HG02884 (cell line): Measurements from ENCODE around the gene TRIM64.
"Not testable (repeated sequence)": the region's sequence is repeated elsewhere in the genome, so short reads cannot be mapped to it uniquely, and the experiment has no call there.

ENCODE experiments used
- ATAC-seq: cut with Tn5 transposase; IDR thresholded peaks from one replicate; pipeline ENCODE4 v1.9.1; 2021; ENCODE audit warnings: mild to moderate bottlenecking, moderate library complexity; ENCODE audit not compliant: unreplicated experiment

Gene TRIM64, protein sequence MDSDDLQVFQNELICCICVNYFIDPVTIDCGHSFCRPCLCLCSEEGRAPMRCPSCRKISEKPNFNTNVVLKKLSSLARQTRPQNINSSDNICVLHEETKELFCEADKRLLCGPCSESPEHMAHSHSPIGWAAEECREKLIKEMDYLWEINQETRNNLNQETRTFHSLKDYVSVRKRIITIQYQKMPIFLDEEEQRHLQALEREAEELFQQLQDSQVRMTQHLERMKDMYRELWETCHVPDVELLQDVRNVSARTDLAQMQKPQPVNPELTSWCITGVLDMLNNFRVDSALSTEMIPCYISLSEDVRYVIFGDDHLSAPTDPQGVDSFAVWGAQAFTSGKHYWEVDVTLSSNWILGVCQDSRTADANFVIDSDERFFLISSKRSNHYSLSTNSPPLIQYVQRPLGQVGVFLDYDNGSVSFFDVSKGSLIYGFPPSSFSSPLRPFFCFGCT

DNA sequence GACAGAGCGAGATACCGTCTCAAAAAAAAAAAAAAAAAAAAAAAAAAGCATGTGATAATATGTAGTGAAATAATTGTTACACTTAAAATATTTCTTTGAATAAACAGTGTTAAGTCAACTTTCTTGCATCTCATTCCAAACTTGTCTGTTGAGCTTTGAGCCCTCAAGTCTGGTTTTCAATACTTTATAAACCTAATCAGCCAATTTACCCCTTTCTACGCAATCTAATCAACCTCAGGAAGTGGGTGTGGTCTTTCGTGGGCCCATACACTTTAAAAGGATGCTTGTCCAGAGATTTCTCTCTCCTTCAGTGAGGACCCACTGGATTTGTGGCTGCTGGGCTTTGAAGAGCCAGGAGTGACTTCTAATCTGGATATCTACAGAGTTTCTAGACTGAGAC, at the start of gene TRIM64:
TRIM64 (plus strand) TSS at position 301 of the 400 bp plus-strand sequence. CDS start 2,467 bp downstream, outside the sequence.
- ATAC-seq = not testable (repeated sequence)

DNA sequence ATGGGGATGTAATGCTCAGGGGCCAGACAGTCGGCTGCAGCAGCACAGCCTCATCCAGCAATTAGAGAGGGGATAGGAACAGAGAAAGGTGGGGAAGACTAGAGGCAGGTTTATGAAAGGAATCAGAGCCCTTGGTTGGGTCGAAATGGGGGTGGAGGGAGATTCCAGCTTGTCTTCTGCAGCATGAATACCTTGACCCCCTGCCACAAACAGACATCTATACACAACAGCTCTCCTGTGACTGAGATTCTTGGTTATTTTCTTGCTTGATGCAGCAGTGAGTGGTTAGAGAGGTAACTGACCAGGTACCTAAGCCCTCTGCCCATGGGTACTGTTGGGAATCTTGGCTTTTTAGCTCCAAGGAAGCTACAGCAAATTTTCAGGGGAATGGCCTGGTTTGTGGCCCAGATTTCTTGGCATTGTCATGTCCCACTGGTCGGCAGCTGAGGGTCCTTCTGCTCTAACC, 43.6 kb upstream of the TRIM64 start, which contains the start of gene TRIM49D1:
TRIM49D1 (minus strand) TSS at position 51 of the 466 bp plus-strand sequence. CDS start 4,535 bp downstream, outside the sequence.
- no peak for ATAC-seq

DNA sequence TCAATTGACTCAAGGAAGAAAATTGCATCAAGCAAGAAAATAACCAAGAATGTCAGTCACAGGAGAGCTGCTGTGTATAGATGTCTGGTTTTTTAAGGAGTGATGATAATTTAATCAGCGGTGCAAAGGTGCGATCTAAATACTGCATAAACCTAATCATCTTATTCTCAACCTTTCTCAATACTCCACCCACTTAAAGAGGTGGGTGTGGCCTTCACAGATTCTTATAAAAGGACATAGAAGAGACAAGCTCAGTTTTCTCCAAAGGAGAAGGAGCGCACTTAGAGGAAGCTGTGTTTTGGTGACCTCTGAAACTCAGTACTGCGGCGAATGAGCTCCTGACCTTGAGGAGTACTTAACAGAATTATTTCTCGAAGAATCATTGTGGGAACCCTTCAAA, 42.1 kb upstream of the TRIM64 start, which contains the start of gene TRIM49D2:
TRIM49D2 (plus strand) TSS at position 301 of the 400 bp plus-strand sequence. CDS start 2,698 bp downstream, outside the sequence.
- ATAC-seq = not testable (repeated sequence)

DNA sequence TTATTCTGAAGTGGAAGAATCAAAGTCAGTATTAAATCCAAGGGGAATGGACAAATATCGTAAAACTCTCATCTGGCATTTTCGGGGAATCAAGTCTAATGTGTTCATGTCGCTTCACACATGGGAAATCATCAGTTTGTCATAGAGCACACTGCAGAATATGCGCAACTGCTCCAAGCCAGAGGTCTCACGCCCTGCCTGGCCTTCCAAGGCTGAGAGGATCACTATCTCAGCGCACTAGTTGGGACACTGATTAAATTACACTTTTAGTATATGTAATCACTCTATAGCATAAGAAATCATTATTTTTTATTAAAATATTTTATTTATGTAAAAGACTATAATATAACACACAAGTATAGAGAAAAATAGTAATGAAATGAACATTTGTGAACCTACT, 5.0 kb upstream of the TRIM64 start:
- not testable (repeated sequence) for ATAC-seq
